D341Med (cell line): ENCODE results near the gene ABCD4.
"Not testable (repeated sequence)": the region's sequence is repeated elsewhere in the genome, so short reads cannot be mapped to it uniquely, and the experiment has no call there.

ENCODE experiments used
- DNase-seq: peaks from one replicate; pipeline ENCODE4 v3.0.0; 2012; ENCODE audit warnings: low spot score

Gene ABCD4

DNA sequence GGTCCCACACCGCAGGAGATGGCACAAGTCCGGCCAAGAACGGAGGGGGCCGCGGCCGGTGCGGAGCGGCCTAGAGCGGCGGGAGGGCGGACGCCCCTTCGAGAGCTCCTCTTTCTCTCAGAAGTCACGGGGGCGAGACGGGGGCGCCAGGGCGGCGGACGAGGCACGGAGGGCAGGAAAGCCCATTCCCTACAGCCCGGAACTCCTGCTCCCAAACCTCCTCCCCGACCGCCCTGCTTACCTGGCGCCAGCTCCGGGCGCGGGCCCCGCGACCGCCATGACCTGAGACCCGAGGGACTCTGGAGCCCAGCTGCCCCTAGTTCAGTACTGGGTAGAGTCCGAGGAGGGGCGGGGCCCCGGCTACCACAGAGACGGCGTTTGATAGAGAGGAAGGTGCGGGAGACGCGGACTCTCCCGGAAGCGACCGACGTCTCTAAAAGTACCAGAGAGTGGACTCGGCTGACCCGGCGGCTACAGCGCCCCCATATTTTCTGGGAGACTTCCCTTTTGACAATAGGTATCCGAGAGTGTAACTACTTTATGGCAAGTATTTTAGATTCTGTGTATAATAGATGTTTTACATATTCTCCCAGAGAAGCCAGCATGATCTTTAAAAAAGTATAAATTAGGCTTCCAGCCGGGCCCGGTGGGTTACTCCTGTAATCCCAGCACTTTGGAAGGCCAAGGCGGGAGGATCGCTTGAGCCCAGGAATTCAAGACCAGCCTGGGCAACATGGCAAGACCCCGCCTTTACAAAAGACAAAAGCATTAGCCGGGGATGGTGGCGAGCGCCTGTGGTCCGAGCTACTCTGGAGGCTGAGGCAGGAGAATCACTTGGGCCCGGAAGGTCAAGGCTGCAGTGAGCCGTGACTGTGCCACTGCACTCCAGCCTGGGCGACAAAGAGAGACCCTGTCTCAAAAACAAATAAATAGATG is at the start of gene ABCD4:
Gene ABCD4 (minus strand): TSS at position 301 of the 936 bp plus-strand sequence. CDS start 22 bp downstream, at position 279.
- peak; percentile 91 for DNase-seq

DNA sequence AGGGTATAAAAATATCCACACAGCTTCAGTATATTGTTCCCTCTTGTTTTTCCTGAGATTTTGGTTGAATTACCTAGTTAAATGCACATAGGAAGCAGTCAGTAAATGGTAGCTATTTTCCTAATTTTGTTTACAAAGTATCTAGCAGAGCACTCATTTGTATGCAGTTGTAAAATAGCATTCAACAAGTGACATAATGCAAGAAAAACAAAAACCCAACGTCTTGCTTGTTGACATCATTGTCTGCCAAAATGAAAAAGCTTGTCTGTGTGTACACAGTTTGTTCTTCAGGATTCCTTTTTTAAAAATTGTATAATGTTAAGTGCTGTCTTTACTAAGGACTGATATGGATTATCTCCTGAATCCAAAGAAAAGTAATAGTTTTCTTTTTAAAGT is 48.2 kb upstream of the ABCD4 start:
- DNase-seq = no peak

DNA sequence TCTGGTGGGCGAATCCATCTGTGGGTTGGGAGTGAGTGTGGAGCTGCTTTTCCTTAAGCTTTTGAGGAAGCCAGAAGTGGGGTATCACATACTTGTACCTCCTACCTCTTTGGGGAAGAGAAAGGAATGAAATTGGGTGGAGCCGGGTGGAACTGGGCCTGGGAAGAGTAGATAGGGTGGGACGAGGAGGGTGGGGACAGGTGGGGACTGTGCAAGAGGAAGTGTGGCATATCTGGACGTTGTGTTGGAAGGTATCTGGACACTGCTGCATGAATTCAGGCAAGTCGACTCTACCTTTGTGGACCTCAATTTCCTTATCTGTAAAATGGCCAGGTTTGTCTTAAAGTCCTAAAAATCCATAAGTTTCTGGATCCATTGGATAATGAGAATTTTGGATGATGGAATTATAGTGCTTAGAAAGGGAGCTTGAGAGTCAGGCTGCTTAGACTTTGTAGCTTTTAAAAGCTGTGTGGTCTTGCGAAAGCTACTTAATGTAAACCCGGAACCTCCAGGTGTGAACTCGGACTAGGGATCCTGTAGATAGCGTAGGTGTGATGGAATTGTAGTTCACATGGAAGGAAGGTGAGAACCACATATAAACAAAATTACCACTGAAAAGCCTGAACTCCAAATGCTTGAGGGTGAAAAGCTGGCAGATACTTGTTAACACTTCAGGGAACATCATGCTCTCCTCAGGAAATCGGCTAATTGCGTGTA is 47.6 kb upstream of the ABCD4 start:
- DNase-seq = no peak

DNA sequence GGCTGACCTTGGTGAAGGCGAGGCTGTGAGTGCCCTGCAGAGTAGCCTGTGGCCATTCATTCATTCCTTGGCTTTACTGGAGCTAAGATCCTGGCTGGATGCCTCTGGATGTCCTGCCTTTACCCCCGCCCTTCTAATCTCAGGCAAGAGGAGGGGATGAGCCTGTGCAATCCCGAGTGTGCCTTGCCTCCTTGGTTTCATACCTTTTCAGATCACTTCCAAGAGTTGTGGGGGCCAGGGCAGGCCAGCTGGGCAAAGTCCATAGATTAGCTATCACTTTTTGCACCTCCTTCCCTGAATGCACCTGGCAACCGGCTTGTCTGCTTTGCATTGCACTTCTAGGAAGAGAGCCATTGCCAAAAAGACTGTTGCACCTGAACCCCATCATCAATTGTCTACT is 47.0 kb upstream of the ABCD4 start:
- no peak for DNase-seq

DNA sequence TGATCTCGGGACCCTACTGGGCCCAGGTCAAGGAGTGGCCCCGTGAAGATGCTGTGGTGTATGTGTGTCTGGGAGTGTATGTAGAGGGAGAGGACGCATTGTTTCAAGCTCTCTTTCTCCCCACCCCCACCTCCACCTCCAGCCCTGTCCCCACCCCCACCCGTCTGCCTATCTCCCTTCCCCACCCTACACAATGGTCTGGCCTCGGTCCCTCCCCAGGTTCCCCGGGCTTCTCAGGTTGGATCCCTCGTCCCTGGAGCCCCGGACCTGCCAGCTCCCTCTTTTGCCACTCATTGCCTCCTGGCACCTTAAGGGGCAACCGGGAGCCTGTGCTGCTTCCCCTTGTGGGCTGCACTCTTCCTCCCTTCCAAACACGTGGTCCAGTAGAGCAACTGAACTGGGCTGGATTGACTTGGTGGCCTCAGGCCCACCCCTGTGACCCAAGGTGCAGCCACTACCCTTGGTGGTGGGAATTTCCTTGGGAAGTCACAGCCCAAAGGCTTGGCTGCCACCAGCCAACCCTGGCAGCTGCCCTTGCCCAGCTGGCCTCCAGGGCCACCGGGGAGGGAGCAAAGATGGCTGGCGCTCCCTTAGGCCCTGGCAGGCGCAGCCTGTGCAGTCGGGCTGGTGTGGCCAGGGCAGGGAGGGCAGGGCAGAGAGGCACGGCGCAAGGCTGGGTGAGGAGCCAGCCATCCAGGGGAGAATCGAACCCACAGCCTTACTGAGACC is 46.2 kb upstream of the ABCD4 start:
- DNase-seq = no peak

DNA sequence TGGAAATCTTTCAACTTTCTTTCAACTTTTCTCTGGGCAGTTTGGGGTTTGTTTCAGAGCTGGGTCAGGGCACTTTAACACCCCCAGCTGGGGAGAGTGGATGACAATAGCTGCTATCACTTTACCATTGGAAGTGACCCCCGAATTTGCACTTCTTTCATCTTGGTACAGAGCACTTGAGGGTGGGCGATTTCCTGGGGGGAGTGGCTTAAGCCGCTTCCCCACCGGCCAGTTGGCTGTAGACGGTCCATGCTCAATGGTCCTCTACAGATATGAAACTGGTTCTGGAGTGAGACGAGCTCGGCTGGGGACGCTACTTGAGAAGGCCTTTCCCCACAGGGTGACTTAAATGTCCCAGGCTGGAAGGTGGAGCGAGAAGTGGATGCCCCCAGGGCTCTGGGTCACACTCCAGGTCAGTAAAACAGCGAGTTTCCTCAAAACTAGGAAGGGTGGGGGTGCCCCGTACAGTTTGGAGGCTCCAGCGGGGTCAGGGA is 45.6 kb upstream of the ABCD4 start, which contains the start of gene VRTN:
Gene VRTN (plus strand): TSS at position 231 of the 494 bp plus-strand sequence. CDS start 8,313 bp downstream, outside the sequence.
- no peak for DNase-seq

DNA sequence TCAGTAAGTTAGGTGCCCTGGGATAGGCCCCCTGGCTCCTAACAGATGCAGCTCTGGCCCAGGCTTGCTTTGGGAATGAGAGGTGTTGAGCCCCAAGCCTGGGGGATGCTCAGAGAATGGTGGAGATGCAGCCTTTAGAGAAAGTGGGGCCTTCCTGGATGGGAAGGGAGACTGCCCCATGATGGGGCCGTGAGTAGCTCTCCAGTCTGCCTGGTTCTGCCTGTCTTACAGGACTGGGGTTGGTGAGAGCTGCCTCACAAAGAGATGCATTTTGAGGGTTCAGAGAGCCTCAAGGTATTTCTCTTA is 45.0 kb upstream of the ABCD4 start:
- no peak for DNase-seq

DNA sequence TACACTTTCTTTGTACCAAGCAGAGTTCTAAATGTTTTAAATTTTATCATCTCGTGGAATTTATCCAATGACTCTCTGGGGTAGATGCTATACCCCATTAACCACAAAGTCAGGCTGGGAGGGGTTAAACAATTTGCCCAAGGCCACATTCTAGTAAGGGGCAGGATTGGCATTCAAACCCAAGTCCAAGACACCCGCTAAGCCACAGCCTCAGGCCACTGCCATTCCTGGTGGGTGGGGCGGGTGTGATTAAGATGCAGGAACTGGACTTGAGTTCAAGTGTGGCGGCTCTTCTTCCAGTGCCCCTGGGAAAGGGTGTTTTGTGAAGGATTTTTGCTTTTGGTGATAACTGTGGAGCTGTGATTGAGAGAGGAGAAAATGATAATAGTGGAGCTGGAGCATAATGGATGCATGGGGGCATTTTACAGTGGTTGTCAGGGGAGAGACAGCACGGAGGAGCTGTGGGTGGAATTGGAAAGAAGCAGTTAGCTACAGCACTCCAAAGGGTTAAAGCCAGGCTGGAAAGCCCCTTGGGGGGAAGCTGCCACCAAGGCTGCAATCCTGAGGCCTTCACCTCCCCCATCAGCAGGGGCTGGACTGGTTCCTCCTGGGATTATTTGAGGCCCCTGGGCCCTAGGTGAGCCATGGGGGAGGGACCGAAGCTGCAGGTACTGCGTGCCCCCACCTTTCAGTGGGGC is 44.5 kb upstream of the ABCD4 start:
- DNase-seq = no peak

DNA sequence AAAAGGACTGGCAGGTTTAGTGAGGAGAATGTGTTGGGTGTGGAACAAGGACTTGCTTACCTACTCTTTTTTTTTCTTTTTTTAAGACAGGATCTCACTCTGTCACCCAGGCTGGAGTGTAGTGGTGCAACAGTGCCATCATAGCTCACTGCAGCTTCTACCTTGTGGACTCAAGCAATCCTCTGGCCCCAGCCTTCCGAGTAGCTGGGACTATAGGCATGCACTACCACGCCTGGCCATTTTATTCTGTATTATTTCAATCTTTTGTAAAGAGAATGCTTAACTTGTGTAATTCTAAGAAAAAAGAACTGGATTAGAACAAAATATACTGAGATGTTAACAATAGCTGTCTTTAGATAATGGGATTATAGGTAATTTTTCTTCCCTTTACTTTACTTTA is 43.6 kb upstream of the ABCD4 start:
- no peak for DNase-seq

DNA sequence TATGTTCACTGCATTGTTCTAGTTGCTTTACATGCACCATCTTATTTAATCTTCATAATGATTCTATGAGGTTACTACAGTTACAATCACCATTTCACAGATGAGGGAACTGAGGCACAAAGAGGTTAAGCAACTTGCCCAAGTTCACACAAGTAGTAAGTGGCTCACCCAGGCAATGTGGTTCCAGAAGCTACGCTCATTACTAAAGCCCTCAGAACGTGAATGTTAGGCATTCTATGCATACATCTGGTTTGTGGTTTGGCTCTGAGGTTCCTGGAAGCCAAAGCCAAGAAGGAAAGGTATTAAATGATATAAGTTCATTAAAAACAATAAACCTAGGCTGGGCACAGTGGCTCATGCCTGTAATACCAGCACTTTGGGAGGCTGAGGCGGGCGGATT is 31.2 kb upstream of the ABCD4 start:
- no peak for DNase-seq

DNA sequence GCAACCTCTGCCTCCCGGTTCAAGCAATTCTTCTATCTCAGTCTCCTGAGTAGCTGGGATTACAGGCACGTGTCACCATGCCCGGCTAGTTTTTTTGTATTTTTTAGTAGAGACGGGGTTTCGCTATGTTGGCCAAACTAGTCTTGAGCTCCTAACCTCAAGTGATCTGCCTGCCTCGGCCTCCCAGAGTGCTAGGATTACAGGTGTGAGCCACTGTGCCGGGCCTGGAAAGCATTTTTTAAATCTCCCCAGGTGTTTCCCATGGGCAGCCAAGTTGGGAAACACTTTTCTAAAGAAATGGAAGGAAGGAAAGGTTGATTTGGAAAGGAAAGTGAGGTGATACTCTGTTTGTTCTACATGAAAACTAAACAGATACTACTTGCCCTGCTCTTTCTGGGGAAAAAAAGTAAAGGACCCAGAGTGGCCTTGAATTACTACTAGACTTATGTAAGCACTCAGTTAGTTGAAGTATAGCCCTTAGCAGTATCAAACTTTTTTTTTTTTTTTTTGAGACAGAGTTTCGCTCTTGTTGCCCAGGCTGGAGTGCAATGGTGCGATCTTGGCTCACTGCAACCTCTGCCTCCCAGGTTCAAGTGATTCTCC is 27.3 kb upstream of the ABCD4 start:
- not testable (repeated sequence) for DNase-seq

DNA sequence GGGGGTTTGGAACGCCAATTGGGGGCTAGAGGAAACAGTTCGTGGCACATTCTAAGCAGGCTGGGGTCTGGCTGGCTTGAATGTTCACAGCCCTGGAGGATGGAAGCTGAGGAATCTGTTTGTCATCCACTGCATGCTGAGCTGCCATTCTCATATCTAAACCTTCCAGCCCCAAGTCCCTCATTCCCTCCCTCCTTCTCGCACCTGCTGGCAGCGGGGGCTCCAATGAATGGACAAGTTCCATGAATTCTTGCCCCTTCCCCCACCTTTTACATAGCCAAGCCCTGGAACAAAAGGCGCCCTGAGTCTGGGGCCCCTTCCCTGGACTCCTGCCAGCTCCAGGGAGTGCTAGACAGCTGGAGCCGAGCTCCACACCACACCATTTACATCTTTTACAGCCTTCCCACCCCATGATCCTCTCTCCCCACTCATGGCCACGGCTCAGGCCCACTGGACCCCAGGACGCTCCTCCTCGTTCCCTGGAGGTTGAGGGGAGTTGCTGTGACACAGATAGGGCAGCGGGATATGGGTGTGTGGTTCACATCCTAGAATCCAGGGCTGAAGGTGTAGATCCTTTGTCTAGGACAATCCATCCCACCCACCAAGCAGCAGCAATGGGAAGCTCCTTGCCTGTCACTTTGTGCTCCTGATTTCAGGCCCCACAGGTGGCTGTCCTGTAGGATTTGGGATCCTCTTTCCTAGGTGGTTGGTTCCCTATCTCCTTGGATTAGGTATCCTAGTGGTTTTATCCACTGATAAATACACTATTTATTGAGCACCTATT is 23.8 kb upstream of the ABCD4 start:
- no peak for DNase-seq

DNA sequence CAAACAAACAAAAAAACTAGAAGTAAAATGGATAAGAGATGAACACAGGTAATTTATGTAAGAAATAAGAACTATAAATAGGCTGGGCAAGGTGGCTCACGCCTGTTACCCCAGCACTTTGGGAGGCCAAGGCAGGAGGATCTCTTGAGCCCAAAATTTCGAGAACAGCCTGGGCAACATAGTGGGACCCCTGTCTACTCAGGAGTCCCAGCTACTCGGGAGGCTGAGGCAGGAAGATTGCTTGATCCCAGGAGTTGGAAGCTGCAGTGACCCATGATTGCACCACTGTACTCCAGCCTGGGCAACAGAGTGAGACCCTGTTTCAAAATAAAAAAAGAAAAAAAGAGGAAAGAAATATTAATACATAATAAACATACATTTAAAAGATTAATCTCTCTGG is 22.7 kb upstream of the ABCD4 start:
- DNase-seq = no peak

DNA sequence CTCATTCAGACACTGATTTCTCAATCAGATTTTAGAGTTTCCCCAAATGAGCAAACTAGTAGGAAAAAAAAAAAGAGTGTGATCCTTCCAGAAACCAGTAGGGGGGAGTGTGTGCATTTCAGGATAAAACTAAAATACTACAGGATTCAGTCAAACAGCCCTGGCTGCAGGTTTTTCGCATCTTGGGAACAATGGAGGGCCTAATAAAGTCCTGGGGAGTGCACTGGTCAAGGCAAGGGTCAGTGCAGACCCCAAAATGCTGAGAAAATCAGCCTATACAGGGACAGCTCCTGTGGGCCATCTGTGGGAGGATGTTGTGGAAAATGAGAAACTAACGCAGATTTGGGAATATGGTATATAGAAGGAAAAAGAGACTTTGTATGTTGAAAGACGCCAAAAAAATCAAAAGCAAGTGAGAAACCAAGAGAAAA is 22.2 kb upstream of the ABCD4 start:
- peak; percentile 62 for DNase-seq

DNA sequence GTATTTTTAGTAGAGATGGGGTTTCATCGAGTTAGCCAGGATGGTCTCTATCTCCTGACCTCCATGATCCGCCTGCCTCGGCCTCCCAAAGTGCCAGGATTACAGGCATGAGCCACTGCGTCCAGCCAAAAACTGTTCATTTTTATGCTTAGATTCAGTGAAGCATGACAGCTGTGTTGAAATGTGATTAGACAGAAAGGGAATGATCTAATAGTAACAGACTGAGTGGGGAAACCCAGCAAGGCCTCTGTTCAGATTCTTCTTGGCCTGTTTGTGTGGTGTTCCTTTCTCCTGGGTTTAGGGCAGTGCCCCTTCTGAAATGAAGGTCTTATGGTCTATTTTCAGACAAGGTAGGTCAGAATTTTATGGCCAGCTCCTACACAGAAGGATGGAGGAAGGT is 11.8 kb upstream of the ABCD4 start:
- no peak for DNase-seq

DNA sequence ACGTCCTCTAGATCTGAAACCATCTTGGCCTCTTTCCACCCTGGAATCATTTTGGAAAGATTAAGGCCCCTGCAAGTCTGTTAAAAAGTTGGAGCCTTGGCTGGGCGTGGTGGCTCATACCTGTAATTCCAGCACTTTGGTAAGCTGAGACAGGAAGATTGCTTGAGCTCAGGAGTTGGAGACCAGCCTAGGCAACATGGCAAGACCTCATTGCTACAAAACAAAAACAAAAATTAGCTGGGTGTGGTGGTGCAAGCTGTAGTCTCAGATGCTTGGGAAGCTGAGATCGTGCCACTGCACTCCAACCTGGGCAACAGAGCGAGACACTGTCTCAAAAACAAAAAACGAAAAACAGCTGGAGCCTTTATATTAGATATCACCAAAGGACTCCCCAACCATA is 10.9 kb upstream of the ABCD4 start:
- DNase-seq = no peak

DNA sequence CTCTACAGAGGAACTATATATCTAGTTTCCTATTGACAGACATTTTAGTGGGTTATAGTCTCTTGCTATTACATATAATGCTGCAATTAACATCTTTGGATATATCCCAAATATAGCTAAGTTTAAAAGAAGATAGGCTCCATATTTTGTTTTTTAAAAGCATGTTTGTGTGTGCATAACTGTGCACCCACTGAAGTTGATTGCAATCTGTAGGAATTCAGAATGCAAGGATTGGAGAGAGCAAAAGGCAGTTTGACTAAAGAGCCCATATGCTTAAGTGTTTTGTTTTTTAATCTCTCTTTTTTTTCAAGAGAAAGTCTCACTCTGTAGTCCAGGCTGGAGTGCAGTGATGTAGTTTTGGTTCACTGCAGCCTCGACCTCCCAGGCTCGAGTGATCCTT is 9.4 kb upstream of the ABCD4 start:
- DNase-seq = no peak

DNA sequence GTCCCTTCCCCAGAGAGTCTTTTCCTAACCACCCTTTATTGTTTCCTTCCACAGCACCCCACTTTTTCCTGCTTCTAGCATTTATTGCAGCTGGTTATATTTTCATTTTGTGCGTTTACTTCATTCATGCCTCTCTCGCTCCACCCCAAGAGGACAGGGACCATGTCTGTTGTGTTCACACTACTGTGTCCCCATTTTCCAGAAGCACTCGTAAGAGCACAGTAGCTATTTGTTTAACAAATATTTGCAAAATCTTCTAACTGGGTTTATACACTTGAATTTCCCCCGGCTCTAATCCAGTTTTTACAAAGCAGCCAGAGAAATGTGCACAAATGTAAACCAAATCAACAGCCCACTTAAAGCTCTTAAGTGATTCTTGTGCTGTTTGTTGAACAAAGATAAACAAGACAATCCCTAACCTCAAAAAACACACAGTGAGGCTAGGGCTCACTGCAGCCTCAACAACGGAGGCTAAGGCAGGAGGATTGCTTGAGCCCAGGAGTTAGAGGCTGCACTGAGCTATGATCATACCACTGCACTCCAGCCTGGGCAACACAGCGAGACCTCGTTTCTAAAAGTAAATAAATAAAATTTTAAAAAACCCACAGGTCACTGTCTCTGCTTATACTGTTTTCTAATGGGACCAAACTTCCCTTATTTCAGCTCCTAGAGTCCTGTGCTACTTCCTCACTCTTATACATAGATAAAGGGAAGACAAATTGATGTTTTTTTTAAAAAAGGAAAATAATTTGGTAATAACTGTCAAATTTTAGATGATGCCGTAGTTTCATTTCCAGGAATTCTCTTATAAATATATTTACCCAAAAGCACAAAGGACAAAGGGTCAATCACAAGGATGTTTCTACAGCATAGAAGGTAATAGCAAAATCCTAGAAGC is 6.6 kb upstream of the ABCD4 start:
- DNase-seq = no peak

DNA sequence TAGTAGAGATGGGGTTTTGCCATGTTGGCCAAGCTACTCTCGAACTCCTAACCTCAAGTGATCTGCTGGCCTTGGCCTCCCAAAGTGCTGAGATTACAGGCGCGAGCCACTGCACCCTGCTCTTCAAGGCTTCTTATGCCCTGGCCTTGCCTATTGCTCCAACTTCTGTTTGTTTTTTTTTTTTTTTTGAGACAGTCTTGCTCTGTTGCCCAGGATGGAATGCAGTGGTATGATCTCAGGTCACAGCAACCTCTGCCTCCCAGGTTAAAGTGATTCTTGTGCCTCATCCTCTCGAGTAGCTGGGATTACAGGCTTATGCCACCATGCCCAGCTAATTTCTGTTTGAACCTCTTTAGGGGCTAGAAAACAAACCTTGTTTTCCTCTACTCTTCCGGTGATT is 6.0 kb upstream of the ABCD4 start:
- DNase-seq = no peak
